Activated T-cell treated with anti-CD3 and anti-CD28 coated beads, Interleukin-2, amount 50 U/mL, for 24 hours (primary cell): Measurements from ENCODE around the gene TUBGCP6.
A peak's percentile ranks its signal among the peaks of the same experiment; 100 is the strongest.

Experiments
- DNase-seq: peaks from one replicate; pipeline ENCODE4 v3.0.0-alpha.2; 2020
- H3K27ac Mint-ChIP-seq: 2 replicates; pipeline ENCODE4 v1.8.0; 2020; ENCODE audit warnings: mild to moderate bottlenecking, mixed read lengths
- H3K27me3 Mint-ChIP-seq: 2 replicates; pipeline ENCODE4 v1.8.0; 2020; ENCODE audit warnings: mixed read lengths
- H3K36me3 Mint-ChIP-seq: 2 replicates; pipeline ENCODE4 v1.8.0; 2020; ENCODE audit warnings: low read depth, mixed read lengths
- H3K4me1 Mint-ChIP-seq: 2 replicates; pipeline ENCODE4 v1.8.0; 2020; ENCODE audit warnings: low read depth, mixed read lengths
- H3K4me3 Mint-ChIP-seq: 2 replicates; pipeline ENCODE4 v1.8.0; 2020; ENCODE audit warnings: mild to moderate bottlenecking, moderate library complexity, mixed read lengths
- H3K9me3 Mint-ChIP-seq: 2 replicates; pipeline ENCODE4 v1.8.0; 2020; ENCODE audit warnings: mixed read lengths

The TUBGCP6 gene

DNA sequence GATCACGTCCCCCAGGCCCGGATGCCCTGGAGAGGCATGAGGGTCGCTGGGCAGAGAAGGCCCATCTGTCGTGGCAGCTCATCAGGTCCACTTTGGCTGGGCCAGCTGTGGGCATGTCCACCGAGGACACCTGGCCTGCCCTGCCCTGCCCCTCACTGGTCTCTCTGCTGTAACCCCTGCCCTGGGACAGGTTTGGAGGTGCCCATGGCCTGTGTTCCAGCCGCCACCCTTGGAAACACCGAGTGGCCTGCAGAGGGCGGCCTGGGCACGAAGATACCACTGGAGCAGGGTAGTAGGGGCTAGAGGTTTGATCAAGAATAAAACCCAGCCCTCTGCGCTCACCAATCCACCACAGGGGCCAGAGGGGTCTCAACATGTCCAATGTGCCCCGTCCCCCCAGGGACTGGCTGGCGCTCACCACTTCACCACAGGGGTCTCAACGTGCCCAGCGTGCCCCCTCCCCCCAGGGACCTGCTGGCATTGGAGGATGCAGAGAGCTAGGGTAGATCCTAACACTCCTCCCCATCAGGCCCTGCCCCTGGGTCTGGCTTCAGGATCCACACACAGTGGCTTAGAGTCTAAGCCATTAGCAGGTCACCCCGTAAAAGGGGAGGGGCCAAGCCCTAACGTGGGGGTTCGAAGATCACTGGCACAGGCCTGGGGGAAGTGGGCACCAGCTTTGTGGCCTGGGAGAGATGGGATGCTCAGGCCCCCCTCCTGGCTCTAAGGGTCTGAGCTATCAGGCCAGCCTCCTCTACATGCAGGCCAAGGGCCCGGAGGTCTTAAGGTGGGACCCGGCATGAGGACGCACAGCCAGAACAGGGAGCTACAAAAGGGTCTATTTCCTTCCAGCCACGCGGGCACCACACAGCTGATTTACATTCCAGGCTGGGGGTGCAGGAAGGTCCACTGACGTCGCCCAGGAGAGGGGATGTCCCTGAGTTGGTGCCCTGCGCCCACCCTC lies 7.5 kb upstream of the TUBGCP6 start:
- Mint-ChIP-seq H3K4me3 (peak overlapping the region; percentile 85), H3K36me3 (peaks cover 13% of the 10 kb centered on the region), H3K9me3 (no peaks in the 10 kb centered on the region), H3K4me1 (peaks cover 17% of the 10 kb centered on the region), H3K27ac (no peak overlapping the region), H3K27me3 (no peaks in the 10 kb centered on the region)
- peak; percentile 82 for DNase-seq

DNA sequence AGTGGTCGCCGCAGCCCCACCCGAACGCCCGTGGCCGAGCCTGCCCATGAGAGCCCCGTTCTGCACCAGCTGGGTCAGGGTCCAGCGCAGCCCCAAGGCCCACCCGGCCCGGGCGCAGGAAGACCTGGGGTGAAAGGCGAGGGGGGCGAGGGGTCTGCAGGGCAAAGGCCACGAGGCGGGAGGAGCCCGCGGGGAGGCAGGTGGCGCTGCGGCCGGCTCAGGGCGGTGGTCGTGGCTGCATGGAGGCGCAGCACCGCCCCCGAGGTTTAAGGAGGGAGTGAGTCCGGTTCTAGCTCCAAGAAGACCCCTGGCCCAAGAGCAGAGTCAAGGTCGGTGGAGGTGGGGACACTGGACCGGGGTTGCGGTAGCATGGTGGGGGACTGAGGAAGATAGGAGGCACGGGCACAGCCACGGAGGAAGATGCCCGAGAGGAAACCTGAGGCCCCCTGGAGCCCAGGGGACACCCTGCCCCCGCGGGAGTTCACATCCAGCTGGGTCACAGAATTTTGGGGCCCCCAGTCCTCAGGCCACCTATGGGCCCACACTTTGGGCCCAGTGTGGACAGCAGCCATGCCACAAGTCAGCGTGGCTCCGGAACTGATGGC lies 6.8 kb upstream of the TUBGCP6 start:
- Mint-ChIP-seq H3K9me3 (no peaks in the 10 kb centered on the region), H3K27me3 (no peaks in the 10 kb centered on the region), H3K36me3 (peaks cover 20% of the 10 kb centered on the region), H3K27ac (no peak overlapping the region), H3K4me3 (peak overlapping the region; percentile 85), H3K4me1 (peaks cover 20% of the 10 kb centered on the region)
- peak; percentile 55 for DNase-seq

DNA sequence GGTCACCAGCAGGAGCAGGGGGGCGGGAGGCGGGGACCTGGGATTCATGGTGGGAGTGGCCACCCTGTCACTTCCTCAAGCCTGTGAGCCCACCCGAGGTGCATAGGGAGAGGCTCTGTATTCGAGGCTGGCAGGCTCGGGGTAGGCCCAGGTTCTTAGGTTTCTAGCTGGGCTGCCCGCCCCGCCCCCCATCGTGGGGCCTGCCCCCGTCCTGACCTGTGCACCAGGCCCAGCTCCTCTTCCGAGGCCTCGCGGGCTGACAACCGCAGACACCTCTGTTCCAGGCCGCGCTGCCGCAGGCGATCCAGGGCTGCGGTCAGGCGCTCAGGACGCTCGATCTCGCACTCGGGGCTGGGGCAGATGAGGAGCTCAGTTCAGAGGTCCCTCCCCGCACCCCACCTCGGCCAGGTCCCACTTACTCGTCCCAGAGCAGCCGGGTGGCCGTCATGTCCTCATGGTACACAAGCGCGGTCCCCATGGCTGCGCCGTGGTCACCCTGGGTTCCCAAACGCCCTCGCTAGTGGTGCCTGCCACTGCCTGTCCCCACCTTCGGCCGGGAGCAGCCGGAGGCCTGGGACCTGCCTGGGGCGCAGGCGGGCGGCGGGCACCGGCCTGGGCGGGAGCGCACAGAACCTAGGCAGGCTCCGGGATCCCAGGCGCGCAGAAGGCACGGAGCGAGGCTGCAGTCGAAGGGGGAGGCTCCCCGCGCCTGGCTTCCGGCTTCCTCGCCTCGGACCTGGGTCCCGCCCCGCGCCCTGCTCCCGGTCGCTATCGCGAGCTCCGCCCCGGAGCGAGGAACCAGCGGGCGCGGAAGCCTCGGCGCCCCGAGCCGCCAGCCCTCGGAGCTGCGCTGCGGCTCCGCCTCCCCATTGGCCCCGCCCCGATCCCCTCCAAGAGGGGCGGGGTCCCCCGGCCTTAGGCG lies 6.0 kb upstream of the TUBGCP6 start, which contains the start of gene HDAC10:
Gene HDAC10 (minus strand): TSS at position 711 of the 922 bp plus-strand sequence. CDS start 233 bp downstream, at position 478.
- Mint-ChIP-seq H3K27ac (peak within 1 kb of the TSS; percentile 77), H3K36me3 (peaks cover 27% of the 10 kb centered on the region), H3K27me3 (no peaks in the 10 kb centered on the region), H3K9me3 (no peaks in the 10 kb centered on the region), H3K4me1 (peaks cover 25% of the 10 kb centered on the region), H3K4me3 (peak within 1 kb of the TSS; percentile 85)
- peak; percentile 88 for DNase-seq

DNA sequence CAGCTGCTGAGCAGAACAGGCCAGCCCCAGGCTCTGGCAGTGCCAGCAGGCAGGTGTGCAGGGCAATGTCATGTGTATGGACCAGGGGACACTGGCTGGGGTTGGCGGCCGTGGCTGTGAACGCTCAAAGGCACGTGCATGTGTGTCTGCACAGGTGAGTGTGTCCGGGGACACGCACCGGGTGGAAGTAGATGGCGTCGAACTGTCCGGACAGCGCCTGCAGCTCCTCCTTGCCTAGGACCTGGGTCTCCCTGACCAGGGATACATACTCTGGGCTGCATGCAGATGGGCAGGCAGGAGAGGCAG lies 5.4 kb upstream of the TUBGCP6 start:
- H3K27me3 Mint-ChIP-seq: no peaks in the 10 kb centered on the region
- peaks cover 32% of the 10 kb centered on the region for H3K36me3 Mint-ChIP-seq
- peaks cover 25% of the 10 kb centered on the region for H3K4me1 Mint-ChIP-seq
- H3K27ac Mint-ChIP-seq: peak overlapping the region; percentile 71
- no peaks in the 10 kb centered on the region for H3K9me3 Mint-ChIP-seq
- DNase-seq: no peak
- peak overlapping the region; percentile 85 for H3K4me3 Mint-ChIP-seq

DNA sequence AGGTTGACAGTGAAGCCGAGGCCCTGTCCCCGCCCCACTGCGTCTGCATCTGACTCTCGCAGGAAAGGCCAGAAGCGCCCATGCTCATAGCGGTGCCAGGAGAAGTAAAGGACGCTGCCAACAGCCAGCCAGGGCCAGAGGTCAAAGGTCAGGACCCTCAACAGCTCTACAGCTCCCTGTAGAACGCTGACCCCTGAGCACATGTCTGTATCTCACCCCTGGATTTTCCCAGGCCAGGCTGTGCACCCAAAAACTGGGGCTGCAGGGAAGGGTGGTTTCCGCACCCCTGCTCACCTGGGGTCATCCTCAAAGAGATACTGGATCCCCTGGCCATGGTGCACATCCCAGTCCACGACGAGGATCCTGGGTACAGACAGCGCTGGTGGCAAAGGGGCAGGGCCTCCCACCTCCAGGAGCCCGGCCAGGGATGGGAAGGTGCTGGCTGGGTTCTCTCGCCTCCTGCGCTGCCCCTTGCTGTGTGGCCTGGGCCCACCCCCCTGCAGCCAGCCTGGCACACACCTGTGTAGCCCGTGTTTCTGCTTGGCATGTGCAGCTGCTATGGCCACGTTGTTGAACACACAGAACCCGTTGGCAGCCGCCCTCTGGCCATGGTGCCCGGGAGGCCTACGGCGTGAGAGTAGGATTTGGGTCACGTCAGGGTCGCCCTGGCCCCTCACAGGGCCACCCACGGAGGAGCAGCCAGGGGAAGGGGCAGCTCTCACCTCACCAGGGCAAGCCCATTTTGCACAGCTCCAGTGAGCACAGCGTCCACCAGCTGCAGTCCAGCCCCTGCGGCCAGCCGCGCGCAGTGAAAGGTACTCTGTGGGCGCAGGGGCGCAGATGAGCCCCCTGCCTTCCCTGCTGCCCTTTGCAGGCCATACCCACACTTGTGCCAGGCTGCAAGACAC lies 4.8 kb upstream of the TUBGCP6 start:
- DNase-seq: no peak
- H3K27me3 Mint-ChIP-seq: no peaks in the 10 kb centered on the region
- peaks cover 27% of the 10 kb centered on the region for H3K4me1 Mint-ChIP-seq
- peaks cover 36% of the 10 kb centered on the region for H3K36me3 Mint-ChIP-seq
- no peaks in the 10 kb centered on the region for H3K9me3 Mint-ChIP-seq
- peak overlapping the region; percentile 85 for H3K4me3 Mint-ChIP-seq
- H3K27ac Mint-ChIP-seq: no peak overlapping the region

DNA sequence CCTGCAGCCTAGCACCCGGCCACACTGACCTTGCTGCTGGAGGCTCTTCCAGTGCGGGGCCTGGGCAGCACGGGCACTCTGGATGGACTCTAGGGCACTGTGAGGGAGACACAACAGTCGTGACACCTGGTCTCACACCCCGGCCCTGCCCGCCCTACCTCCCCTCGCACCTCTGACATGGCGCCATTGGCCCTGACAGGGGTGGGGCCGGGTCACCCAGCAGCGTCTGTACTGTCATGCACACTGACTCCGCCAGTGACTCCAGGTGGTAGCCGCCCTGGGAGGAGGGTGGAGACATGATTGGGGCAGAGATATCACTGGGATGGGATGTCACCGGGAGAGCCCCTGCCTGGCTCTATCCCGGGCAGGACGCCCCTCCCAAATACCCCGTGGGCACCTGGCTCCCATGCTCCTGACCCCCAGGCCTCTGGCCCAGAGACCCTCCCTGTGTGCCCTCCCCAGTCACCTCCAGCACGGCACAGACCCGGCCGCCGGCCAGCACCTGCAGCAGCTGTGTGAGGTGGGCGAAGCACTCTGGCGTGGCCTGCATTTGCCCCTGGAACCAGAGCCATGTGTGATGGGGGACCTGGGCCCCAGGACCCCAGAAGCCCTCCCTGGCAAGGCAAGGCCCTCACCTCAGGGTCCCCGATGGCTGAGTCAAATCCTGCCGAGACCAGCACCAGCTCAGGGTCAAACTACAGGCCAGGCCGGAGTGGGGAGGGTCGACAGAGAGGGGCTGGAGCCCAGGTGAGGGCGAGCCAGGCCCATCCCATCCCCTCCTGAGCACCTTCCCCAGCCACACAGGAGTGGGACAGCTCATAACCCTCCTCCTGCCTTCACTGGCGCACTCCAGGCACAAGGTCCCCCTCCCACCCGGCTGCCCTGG lies 3.6 kb upstream of the TUBGCP6 start:
- peak overlapping the region; percentile 28 for H3K4me3 Mint-ChIP-seq
- H3K27me3 Mint-ChIP-seq: no peaks in the 10 kb centered on the region
- H3K27ac Mint-ChIP-seq: no peak overlapping the region
- peaks cover 29% of the 10 kb centered on the region for H3K4me1 Mint-ChIP-seq
- no peak for DNase-seq
- H3K9me3 Mint-ChIP-seq: no peaks in the 10 kb centered on the region
- H3K36me3 Mint-ChIP-seq: peaks cover 48% of the 10 kb centered on the region

DNA sequence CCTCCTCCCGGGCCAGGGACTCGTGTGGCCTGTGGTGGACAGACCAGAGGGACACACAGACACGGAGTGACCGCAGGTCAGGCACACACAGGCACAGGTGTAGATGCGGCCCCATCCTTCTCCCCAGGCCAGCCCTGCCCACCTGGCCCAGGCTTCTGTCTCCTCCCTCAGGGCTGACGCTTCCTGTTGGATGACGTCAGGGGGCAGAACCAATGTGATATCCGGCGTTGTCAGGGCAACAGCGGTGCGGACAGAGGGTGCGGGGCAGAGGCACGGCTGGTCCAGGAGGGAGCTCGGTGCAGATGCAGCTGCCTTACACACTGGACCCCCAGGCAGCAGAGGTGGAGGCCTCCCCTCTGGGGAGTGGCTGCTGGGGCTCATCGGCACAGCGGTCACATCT lies 2.9 kb upstream of the TUBGCP6 start:
- Mint-ChIP-seq H3K4me3 (peak overlapping the region; percentile 28), H3K4me1 (peaks cover 31% of the 10 kb centered on the region), H3K27ac (peak overlapping the region; percentile 37), H3K9me3 (no peaks in the 10 kb centered on the region), H3K36me3 (peaks cover 50% of the 10 kb centered on the region), H3K27me3 (no peaks in the 10 kb centered on the region)
- peak; percentile 53 for DNase-seq

DNA sequence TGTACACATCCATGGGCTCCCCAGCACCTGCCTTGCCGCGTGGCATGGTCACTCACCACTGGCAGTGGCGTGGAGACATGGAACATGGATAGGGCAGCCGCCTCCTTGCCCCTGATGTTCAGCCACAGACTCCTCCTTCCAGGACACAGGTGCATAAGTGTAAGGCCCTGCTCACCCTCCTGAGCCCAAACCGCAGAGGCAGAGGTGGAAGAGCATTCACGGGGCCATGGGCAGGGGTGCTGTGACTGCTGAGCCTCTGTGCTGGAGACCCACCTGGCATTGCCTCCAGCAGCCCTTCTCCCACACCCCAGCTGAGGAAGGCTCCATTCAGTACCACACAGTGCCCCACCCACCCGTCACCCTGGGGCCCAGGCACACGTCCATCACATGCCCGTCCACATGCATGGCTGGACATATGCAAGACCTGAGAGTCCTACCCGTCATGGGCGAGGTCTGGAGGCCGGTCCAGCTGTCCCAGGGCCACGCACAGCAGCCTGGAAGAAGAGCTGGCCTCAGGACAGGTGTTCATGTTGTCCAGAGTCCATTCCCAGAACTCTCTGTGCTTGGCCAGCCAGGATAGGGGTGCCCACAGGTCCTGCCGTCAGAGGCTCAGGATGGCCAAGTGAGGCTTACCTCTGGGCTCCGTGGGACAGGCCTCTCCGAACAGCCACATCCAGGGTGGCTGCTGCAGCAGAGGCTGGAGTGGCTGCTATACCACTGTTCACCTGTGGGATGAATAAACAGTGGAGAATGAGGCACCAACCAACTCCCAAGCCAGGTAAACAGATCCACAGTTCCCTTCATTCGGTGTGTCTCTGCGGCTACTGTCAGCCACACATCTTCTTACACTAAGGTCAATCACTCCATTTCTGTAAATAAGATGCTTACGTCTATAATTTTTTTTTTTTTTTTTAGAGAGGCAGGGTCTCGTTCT lies 1.7 kb upstream of the TUBGCP6 start:
- H3K27me3 Mint-ChIP-seq: no peaks in the 10 kb centered on the region
- peaks cover 56% of the 10 kb centered on the region for H3K36me3 Mint-ChIP-seq
- peak overlapping the region; percentile 64 for H3K27ac Mint-ChIP-seq

DNA sequence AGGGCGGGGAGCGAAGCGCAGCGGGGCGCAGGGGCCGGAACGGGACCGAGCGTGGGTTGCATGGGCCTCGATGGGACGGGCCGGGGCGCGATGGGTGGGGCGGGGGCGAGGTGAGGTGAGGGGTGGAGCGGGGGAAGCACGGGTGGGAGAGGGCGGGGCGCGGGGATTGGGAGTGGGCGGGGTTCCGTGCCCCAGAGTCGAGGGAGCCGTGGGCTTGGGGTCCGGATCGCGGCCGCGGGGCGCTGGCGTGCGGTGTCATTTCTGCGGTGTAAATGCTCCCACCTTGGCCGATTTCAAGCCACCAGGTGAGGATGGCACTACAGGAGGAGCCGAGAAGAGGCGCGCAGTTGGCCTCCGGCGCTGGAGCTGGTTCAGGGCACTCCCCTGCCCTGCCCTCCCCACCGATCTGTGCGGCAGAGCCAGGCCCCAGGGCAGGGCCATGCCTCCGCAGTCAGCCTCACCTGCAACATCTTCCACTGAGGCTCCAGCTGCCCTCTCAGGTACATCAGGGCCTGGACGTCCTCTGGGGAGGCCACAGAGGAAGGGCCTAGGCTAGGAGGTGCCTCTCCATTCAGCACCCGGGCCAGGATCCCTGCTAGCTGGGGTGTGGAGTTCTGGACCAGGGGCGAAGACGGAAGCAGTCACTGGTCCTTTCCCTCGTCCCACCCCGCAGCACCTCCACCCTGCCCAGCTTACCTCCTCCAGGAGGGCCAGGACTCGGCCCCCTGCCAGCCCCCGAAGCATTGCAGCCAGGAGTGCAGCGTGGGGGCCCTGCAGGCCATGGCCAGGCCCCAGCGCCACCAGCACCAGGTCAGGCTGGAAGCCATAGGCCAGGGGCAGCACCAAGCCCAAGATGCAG lies 620 bp upstream of the TUBGCP6 start:
- H3K36me3 Mint-ChIP-seq: peaks cover 63% of the 10 kb centered on the region
- no peaks in the 10 kb centered on the region for H3K27me3 Mint-ChIP-seq
- DNase-seq: no peak
- peak overlapping the region; percentile 93 for H3K4me3 Mint-ChIP-seq
- H3K4me1 Mint-ChIP-seq: peaks cover 43% of the 10 kb centered on the region
- H3K9me3 Mint-ChIP-seq: no peaks in the 10 kb centered on the region
- H3K27ac Mint-ChIP-seq: peak overlapping the region; percentile 99

More for the DNA sequence above, 1.7 kb upstream of the TUBGCP6 start:
- no peak for DNase-seq
- H3K4me1 Mint-ChIP-seq: peaks cover 39% of the 10 kb centered on the region
- H3K4me3 Mint-ChIP-seq: peak overlapping the region; percentile 93
- H3K9me3 Mint-ChIP-seq: no peaks in the 10 kb centered on the region

DNA sequence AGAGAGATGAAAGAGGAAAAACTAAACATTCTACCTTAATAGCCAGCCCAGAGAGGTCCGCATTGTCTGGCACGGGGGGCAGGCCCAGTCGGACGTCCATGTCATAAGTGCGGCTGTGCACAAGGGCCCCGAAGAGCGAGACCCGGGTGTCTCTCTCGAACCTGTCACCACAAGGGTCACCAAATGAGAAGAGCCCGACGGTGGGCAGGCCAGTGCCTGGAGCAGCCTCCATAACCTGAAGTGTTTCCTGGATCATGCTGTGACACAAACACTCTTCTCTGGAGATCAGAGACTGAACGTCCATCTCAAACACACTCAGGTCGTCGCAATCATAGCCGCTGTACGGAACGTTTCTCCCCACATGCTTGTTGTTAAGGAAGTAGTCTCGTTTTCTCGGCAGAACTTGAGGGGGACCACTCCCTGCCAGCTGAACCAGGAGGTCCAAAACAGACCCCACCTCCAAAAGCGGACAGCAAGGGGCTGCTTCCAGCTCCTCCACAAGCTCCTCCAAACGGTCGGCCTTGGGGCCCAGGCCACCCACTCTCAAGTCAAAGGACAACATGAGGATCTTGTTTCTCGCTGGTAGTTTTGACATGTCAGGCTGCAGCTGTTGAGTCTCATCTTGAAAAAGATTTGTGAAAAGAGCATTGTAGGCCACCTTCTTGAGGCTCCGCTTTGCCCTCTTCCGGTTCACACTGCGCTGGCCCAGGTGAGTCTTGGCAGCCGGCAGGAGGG lies 971 bp downstream of the TUBGCP6 start:
- Mint-ChIP-seq H3K36me3 (peaks cover 75% of the 10 kb centered on the region), H3K4me1 (peaks cover 40% of the 10 kb centered on the region), H3K9me3 (no peaks in the 10 kb centered on the region), H3K27me3 (no peaks in the 10 kb centered on the region), H3K4me3 (peak overlapping the region; percentile 93), H3K27ac (peak overlapping the region; percentile 99)
- no peak for DNase-seq

DNA sequence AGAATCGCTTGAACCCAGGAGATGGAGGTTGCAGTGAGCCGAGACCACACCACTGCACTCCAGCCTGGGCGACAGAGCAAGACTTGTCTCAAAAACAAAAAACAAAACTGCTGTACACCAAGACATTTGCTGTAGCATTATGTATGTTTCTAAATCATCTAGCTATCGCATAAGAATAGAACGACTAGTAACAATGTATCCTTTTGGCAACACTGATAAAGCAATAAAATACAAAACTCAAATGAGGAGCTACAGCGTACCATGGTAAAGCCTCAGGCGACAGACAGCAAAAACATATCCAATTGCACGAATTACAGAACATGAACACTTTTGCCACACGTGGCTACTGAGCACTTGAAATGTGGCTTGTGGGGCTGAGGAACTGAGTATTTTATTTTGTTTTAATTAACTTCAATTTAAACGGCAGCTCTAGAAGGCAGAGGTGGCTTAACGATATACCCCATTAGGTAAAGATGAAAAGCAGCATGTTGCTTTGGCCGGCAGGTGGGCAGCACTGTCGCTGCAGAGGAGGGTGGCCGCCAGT lies 2.3 kb downstream of the TUBGCP6 start:
- no peaks in the 10 kb centered on the region for H3K27me3 Mint-ChIP-seq

More for the DNA sequence above, 2.3 kb downstream of the TUBGCP6 start:
- Mint-ChIP-seq H3K36me3 (peaks cover 77% of the 10 kb centered on the region), H3K27ac (peak overlapping the region; percentile 99), H3K4me1 (peaks cover 37% of the 10 kb centered on the region), H3K4me3 (peak overlapping the region; percentile 93), H3K9me3 (no peaks in the 10 kb centered on the region)
- no peak for DNase-seq
